ENCODE results near the gene ZNF594.
A peak's percentile ranks its signal among the peaks of the same experiment; 100 is the strongest.
"Not testable (repeated sequence)": the region's sequence is repeated elsewhere in the genome, so short reads cannot be mapped to it uniquely, and the experiment has no call there.

Gene ZNF594
- total RNA-seq: 12.7 to 20.9 reads per million in 2 experiments

- peak; percentile 94 for DNase-seq (ENCODE audit: low read depth)
Observed at GRCh38 chr17:5191541-5192417, at the start of gene ZNF594. TSS of gene ZNF594 (minus strand) at chr17:5191868. CDS start at chr17:5184256, 7,612 bp downstream.

DNA sequence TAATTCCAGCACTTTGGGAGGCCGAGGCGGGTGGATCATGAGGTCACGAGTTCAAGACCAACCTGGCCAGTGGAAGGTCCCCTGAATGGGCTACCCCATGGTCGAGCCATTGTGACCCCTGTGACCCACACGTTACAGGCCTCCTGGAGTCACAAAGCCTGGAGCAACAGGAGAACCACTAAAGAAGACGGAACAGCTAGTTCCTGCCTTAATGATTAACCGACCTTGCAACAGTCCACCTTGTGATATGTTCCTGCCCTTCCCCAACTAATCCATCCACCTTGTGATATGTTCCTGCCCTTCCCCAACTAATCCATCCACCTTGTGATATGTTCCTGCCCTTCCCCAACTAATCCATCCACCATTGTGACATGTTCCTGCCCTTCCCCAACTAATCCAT lies 48.1 kb upstream of the ZNF594 start:
- not testable (repeated sequence) for DNase-seq (ENCODE audit: low read depth)

GRCh38 chr17:5238333-5238732 lies 46.7 kb upstream of the ZNF594 start:
- DNase-seq (ENCODE audit: low read depth): no peak

DNA sequence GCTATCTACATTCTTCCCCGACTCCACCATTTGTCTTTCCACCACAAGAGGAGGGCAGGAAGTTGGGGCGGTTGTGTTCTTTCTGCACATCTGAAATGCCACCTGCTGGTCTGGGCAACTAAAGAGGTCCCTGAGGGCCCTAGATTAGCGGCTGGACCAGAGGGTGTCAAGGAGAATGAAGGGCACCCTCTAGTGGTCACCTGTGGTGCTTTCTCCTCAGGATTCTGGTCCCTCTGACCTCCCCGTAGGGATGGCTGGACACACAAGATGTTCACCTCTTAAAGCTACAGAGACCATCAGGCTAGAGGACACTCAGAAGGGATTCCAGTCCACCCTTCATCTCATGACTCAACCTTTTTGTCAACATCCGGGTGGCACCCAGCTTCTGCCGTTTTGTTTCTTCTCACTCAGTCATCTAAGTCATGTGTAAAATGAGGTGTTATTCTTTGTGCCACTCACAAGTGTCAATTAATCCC lies 45.9 kb upstream of the ZNF594 start:
- no peak for DNase-seq (ENCODE audit: low read depth)

GRCh38 chr17:5236938-5237540 lies 45.4 kb upstream of the ZNF594 start:
- no peak for DNase-seq (ENCODE audit: low read depth)

GRCh38 chr17:5234645-5235576 lies 43.2 kb upstream of the ZNF594 start, which contains the start of gene SCIMP:
TSS of gene SCIMP (minus strand) at chr17:5234860. CDS start at chr17:5234755, 105 bp downstream.
- no peak for DNase-seq (ENCODE audit: low read depth)

- not testable (repeated sequence) for DNase-seq (ENCODE audit: low read depth)
Observed at GRCh38 chr17:5233492-5233891, 41.8 kb upstream of the ZNF594 start.

- no peak for DNase-seq (ENCODE audit: low read depth)
Observed at GRCh38 chr17:5226940-5227878, 35.5 kb upstream of the ZNF594 start.

- no peak for DNase-seq (ENCODE audit: low read depth)
Observed at GRCh38 chr17:5225668-5226457, 34.2 kb upstream of the ZNF594 start.

DNA sequence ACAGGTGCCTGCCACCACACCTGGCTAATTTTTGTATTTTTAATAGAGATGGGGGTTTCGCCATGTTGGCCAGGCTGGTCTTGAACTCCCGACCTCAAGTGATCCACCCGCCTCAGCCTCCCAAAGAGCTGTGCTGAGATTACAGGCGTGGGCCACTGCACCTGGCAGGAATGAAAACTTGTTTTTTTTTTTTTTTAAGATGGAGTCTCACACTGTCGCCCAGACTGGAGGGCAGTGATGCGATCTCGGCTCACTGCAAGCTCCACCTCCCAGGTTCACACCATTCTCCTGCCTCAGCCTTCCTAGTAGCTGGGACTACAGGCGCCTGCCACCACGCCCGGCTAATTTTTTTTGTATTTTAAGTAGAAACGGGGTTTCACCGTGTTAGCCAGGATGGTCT lies 30.2 kb upstream of the ZNF594 start:
- not testable (repeated sequence) for DNase-seq (ENCODE audit: low read depth)

- no peak for DNase-seq (ENCODE audit: low read depth)
Observed at GRCh38 chr17:5220074-5220473, 28.4 kb upstream of the ZNF594 start.

- no peak for DNase-seq (ENCODE audit: low read depth)
Observed at GRCh38 chr17:5219536-5219935, 27.9 kb upstream of the ZNF594 start.

DNA sequence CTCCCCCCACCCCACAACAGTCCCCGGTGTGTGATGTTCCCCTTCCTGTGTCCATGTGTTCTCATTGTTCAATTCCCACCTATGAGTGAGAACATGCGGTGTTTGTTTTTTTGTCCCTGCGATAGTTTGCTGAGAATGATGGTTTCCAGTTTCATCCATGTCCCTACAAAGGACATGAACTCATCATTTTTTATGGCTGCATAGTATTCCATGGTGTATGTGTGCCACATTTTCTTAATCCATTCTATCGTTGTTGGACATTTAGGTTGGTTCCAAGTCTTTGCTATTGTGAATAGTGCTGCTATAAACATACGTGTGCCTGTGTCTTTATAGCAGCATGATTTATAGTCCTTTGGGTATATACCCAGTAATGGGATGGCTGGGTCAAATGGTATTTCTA lies 25.9 kb upstream of the ZNF594 start:
- not testable (repeated sequence) for DNase-seq (ENCODE audit: low read depth)

DNA sequence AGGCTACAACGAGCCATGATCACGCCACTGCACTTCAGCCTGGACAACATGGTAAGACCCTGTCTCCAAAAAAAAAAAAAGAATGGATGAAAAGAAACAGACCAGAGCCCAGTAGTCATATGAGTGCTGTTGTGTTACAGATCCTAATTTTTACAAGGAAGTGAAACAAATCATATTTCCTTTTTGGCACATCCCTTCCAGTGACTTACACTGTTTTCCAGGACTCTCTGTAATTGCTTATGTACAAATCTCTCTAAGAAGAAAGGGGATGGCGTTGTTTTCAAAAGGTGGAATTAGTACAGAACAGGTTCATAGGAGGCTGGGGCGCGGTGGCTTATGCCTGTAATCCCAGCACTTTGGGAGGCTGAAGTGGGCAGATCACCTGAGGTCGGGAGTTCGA lies 19.8 kb upstream of the ZNF594 start:
- no peak for DNase-seq (ENCODE audit: low read depth)

GRCh38 chr17:5210614-5211252 lies 19.1 kb upstream of the ZNF594 start:
- no peak for DNase-seq (ENCODE audit: low read depth)

DNA sequence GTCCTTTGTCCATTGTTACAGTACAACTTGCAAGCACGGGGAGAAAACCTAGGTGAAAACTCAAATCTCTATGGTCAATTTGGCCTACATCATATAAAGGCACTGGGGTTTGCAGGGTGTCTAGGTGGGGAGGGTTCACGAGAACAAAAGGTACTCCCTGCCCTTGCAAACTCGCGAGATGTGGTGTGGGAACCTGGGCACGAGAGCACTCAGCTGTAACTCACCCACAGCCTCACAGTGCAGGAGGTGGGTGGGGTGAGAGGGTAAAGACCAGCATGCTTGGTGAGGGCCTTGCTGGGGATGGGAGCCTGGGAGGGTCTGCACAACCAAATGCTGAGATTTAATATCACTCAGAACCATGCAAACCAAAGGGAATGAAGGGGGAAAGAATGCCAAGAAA lies 18.4 kb upstream of the ZNF594 start:
- no peak for DNase-seq (ENCODE audit: low read depth)

DNA sequence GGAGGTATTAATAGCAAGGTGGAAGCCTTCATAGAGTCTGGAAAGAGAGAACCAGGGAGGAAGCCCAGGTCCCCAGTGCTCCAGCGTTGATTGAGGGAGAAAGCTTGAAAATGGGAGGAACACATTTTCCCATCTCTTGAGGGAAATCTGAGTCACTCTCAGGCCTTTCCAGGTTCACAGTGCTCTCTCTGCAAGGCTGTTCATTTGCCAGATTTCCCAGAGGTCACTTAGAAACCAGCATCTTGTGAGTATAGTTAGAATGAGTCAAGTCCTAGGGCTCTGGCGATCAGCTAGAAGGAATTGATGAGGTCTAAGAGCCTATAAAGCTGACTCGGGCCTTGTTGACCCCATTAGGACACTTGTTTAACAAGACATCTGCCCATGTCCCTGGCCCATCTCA lies 17.7 kb upstream of the ZNF594 start:
- DNase-seq (ENCODE audit: low read depth): no peak

DNA sequence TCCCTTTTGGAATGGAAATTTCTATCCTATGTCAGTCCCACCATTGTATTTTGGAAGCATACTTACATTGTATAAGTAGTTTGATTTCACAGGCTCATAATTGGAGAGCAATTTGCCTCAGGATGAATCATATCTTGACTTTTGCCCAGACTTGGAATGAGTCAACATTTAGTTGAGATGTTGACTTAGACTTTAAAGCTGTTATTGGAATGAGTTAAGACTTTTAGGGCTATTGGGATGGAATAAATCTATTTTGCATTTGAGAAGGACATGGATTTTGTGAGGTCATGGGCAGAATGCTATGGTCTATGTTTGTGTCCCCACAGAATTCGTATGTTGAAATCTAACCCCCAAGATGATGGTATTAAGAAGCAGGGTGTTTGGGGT lies 12.2 kb upstream of the ZNF594 start:
- no peak for DNase-seq (ENCODE audit: low read depth)

GRCh38 chr17:5203178-5203907 lies 11.7 kb upstream of the ZNF594 start:
- DNase-seq (ENCODE audit: low read depth): no peak

All from T follicular helper cell (primary cell).